Neural progenitor cell (in vitro differentiated cells): ENCODE results near the gene TAS2R16.

Experiments
- EZH2 ChIP-seq: fragments of 200-600 bp; sonication (generic); IDR thresholded peaks from 2 replicates; pipeline ENCODE4 v1.6.1; 2017; ENCODE audit warnings: antibody characterized with exemption, mild to moderate bottlenecking, moderate library complexity
- EZH2phosphoT487 ChIP-seq: fragments of 200-600 bp; sonication (generic); IDR thresholded peaks from 2 replicates; pipeline ENCODE4 v1.6.1; 2017; ENCODE audit warnings: antibody characterized with exemption
- TF ChIP-seq, protein P1 (sequence below): fragments of 200-600 bp; sonication (generic); IDR thresholded peaks from 2 replicates; pipeline ENCODE4 v1.5.1; 2017; ENCODE audit warnings: antibody characterized with exemption, mild to moderate bottlenecking

GRCh38 chr7:123028339-123028738, 32.8 kb upstream of the TAS2R16 start:
- TF ChIP-seq EZH2phosphoT487, result no peak
- TF ChIP-seq, protein P1, sequence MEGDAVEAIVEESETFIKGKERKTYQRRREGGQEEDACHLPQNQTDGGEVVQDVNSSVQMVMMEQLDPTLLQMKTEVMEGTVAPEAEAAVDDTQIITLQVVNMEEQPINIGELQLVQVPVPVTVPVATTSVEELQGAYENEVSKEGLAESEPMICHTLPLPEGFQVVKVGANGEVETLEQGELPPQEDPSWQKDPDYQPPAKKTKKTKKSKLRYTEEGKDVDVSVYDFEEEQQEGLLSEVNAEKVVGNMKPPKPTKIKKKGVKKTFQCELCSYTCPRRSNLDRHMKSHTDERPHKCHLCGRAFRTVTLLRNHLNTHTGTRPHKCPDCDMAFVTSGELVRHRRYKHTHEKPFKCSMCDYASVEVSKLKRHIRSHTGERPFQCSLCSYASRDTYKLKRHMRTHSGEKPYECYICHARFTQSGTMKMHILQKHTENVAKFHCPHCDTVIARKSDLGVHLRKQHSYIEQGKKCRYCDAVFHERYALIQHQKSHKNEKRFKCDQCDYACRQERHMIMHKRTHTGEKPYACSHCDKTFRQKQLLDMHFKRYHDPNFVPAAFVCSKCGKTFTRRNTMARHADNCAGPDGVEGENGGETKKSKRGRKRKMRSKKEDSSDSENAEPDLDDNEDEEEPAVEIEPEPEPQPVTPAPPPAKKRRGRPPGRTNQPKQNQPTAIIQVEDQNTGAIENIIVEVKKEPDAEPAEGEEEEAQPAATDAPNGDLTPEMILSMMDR, result no peak
- TF ChIP-seq EZH2, result no peak
